Subcutaneous abdominal adipose tissue (tissue), 5 donors: ENCODE data around the gene PIGZ.

Experiments
- H3K27ac ChIP-seq: one replicate; pipeline ENCODE4 v1.7.0; 2013; ENCODE audit warnings: low read depth, mild to moderate bottlenecking, inconsistent platforms, low read length, moderate library complexity
- H3K27me3 ChIP-seq, 5 donors: one replicate each; pipeline ENCODE4 v1.7.0; 2013; ENCODE audit warnings: low read length in 5 of 5, inconsistent platforms in 1 of 5; ENCODE audit not compliant: control insufficient read depth in 5 of 5, insufficient read depth in 4 of 5
- H3K36me3 ChIP-seq, 5 donors: one replicate each; pipeline ENCODE4 v1.7.0; 2013; ENCODE audit warnings: low read length in 5 of 5; ENCODE audit not compliant: control insufficient read depth in 5 of 5, insufficient read depth in 5 of 5
- H3K4me1 ChIP-seq, 5 donors: one replicate each; pipeline ENCODE4 v1.7.0; 2013; ENCODE audit warnings: low read length in 5 of 5, mild to moderate bottlenecking in 3 of 5, moderate library complexity in 1 of 5; ENCODE audit not compliant: control insufficient read depth in 5 of 5, insufficient read depth in 5 of 5
- H3K4me3 ChIP-seq, 5 donors: one replicate each; pipeline ENCODE4 v1.7.0; 2013; ENCODE audit warnings: low read length in 5 of 5, low read depth in 1 of 5
- H3K9ac ChIP-seq, 5 donors: one replicate each; pipeline ENCODE4 v1.7.0; 2013; ENCODE audit warnings: low read length in 5 of 5, mild to moderate bottlenecking in 4 of 5, moderate library complexity in 3 of 5
- H3K9me3 ChIP-seq, 5 donors: one replicate each; pipeline ENCODE4 v1.7.0; 2013; ENCODE audit warnings: low read length in 5 of 5; ENCODE audit not compliant: control insufficient read depth in 5 of 5
- donor health status: healthy.
- donor health status: healthy.
- donor health status: healthy.
- donor health status: healthy.
- donor health status: healthy.

PIGZ gene

GRCh38 chr3:196916221-196916620 lies 52.4 kb downstream of the PIGZ start:
- Histone ChIP-seq H3K4me1 (no peaks in the 10 kb centered on the region), H3K36me3 (peaks cover 0 to 17% (median 14%) of the 10 kb centered on the region in 5 donors), H3K9me3 (no peaks in the 10 kb centered on the region), H3K9ac (no peak overlapping the region), H3K27ac (no peak overlapping the region), H3K4me3 (no peak overlapping the region), H3K27me3 (no peaks in the 10 kb centered on the region)

GRCh38 chr3:196915375-196915774 lies 53.3 kb downstream of the PIGZ start:
- Histone ChIP-seq H3K27me3 (no peaks in the 10 kb centered on the region), H3K4me1 (no peaks in the 10 kb centered on the region), H3K27ac (no peak overlapping the region), H3K9ac (no peak overlapping the region), H3K4me3 (no peak overlapping the region), H3K36me3 (peaks cover 0 to 17% (median 14%) of the 10 kb centered on the region in 5 donors), H3K9me3 (no peaks in the 10 kb centered on the region)

GRCh38 chr3:196914866-196915265 lies 53.8 kb downstream of the PIGZ start:
- peaks cover 0 to 17% (median 14%) of the 10 kb centered on the region in 5 donors for H3K36me3 ChIP-seq
- H3K9ac ChIP-seq = no peak overlapping the region
- H3K27me3 ChIP-seq = no peaks in the 10 kb centered on the region
- H3K4me1 ChIP-seq = no peaks in the 10 kb centered on the region
- H3K27ac ChIP-seq = no peak overlapping the region
- no peaks in the 10 kb centered on the region for H3K9me3 ChIP-seq
- H3K4me3 ChIP-seq = no peak overlapping the region

GRCh38 chr3:196903740-196904139 lies 64.9 kb downstream of the PIGZ start:
- Histone ChIP-seq H3K9ac (no peak overlapping the region), H3K27ac (no peak overlapping the region), H3K4me3 (no peak overlapping the region), H3K27me3 (no peaks in the 10 kb centered on the region), H3K36me3 (peaks cover 30 to 65% (median 51%) of the 10 kb centered on the region in 5 donors), H3K9me3 (no peaks in the 10 kb centered on the region), H3K4me1 (peaks cover 0 to 4% (median 0%) of the 10 kb centered on the region in 5 donors)

GRCh38 chr3:196902296-196902695 lies 66.3 kb downstream of the PIGZ start:
- Histone ChIP-seq H3K27ac (no peak overlapping the region), H3K9ac (no peak overlapping the region), H3K4me1 (peaks cover 0 to 4% (median 0%) of the 10 kb centered on the region in 5 donors), H3K27me3 (no peaks in the 10 kb centered on the region), H3K4me3 (no peak overlapping the region), H3K9me3 (no peaks in the 10 kb centered on the region), H3K36me3 (peaks cover 30 to 59% (median 47%) of the 10 kb centered on the region in 5 donors)

GRCh38 chr3:196901768-196902167 lies 66.9 kb downstream of the PIGZ start:
- Histone ChIP-seq H3K27ac (no peak overlapping the region), H3K4me3 (no peak overlapping the region), H3K27me3 (no peaks in the 10 kb centered on the region), H3K9ac (no peak overlapping the region), H3K9me3 (no peaks in the 10 kb centered on the region), H3K4me1 (peaks cover 0 to 4% (median 0%) of the 10 kb centered on the region in 5 donors), H3K36me3 (peaks cover 29 to 58% (median 47%) of the 10 kb centered on the region in 5 donors)
